KOPT-K1 (cell line): ENCODE data around the gene IFNL1.
"Not testable (repeated sequence)": the region's sequence is repeated elsewhere in the genome, so short reads cannot be mapped to it uniquely, and the experiment has no call there.

Experiments used
- H3K27ac ChIP-seq: fragments of 200-600 bp; sonication (generic); 2 replicates; pipeline ENCODE4 v1.5.1; 2016; ENCODE audit warnings: antibody characterized with exemption, mild to moderate bottlenecking, low read depth, low read length; ENCODE audit not compliant: poor library complexity, severe bottlenecking
- H3K36me3 ChIP-seq: fragments of 200-600 bp; sonication (generic); 2 replicates; pipeline ENCODE4 v1.5.1; 2017; ENCODE audit warnings: antibody characterized with exemption, mild to moderate bottlenecking, low read length, moderate library complexity; ENCODE audit not compliant: insufficient read depth
- H3K9me3 ChIP-seq: fragments of 200-600 bp; sonication (generic); 2 replicates; pipeline ENCODE4 v1.5.1; 2017; ENCODE audit warnings: antibody characterized with exemption, low read length, mild to moderate bottlenecking; ENCODE audit not compliant: insufficient read depth, poor library complexity, severe bottlenecking

Gene IFNL1

DNA sequence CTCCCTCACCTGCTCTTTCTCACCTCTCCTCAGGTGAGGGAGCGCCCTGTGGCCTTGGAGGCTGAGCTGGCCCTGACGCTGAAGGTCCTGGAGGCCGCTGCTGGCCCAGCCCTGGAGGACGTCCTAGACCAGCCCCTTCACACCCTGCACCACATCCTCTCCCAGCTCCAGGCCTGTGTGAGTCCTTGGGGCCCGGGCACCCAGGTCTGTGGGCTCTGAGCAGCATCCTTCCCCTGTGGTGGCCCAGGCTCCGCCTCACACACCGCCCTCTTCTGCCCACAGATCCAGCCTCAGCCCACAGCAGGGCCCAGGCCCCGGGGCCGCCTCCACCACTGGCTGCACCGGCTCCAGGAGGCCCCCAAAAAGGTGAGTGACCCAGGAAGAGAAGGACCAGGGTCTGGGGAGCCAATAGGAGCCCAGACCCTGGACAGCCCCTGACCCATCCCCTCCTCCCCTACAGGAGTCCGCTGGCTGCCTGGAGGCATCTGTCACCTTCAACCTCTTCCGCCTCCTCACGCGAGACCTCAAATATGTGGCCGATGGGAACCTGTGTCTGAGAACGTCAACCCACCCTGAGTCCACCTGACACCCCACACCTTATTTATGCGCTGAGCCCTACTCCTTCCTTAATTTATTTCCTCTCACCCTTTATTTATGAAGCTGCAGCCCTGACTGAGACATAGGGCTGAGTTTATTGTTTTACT, 1.9 kb downstream of the IFNL1 start:
- H3K27ac ChIP-seq: no peak overlapping the region
- no peaks in the 10 kb centered on the region for H3K36me3 ChIP-seq
- no peaks in the 10 kb centered on the region for H3K9me3 ChIP-seq

DNA sequence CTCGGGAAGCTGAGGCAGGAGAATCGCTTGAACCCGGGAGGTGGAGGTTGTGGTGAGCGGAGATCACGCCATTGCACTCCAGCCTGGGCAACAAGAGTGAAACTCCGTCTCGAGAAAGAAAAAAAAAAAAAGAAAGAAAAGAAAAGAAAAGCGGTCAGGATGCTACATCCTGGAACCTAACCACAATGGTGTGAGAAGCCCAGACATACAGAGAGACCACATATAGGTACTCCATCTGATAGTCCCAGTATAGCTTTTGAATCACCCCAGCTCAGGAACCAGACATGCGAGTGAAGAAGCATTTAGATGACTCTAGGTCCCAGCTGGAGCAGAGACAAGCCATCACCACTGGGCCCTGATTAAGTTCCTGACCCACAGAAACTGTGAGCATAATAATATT, 3.2 kb downstream of the IFNL1 start:
- H3K36me3 ChIP-seq: no peaks in the 10 kb centered on the region
- H3K9me3 ChIP-seq: no peaks in the 10 kb centered on the region
- no peak overlapping the region for H3K27ac ChIP-seq

- Histone ChIP-seq H3K27ac (no peak overlapping the region), H3K36me3 (no peaks in the 10 kb centered on the region)
These were observed 3.6 kb downstream of the IFNL1 start for GRCh38 chr19:39299832-39300231.

DNA sequence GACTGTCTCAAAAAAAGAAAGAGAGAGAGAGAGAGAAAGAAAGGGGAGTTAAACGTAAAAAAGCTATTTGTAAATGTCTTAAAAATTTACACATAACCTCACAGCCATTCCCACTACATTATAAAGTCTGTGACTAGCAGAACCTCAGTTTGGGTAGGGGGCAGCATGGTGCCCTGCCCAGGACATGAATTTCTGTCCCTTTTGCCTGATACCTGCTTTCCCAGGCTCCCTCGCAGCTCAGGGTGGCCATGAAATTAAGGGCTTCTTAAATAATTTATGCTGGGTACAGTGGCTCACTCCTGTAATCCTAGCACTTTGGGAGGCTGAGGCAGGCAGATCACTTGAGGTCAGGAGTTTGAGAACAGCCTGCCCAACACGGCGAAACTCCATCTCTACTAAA, 4.8 kb downstream of the IFNL1 start:
- Histone ChIP-seq H3K36me3 (no peaks in the 10 kb centered on the region), H3K27ac (no peak overlapping the region), H3K9me3 (no peaks in the 10 kb centered on the region)

More at GRCh38 chr19:39299832-39300231, 3.6 kb downstream of the IFNL1 start:
- no peaks in the 10 kb centered on the region for H3K9me3 ChIP-seq

DNA sequence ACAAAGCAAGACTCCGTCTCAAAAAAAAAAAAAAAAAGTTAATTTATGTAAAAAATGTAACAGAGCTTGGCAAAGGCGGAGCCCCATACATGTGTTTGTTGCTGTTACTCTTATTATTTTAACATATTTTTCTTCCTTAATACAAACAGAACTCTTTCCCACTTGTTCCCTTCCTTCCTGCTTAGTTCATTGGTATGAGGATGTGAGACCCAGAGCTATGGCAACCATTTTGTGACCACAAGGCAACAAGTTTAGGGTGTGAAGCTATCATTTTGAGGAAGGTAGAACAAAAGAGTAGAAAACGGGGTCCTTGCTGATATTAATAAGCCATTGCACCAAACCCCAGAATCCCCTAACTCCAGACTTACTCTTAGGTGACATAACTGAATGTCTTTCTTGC, 5.4 kb downstream of the IFNL1 start:
- Histone ChIP-seq H3K27ac (no peak overlapping the region), H3K36me3 (no peaks in the 10 kb centered on the region), H3K9me3 (no peaks in the 10 kb centered on the region)

GRCh38 chr19:39303373-39304184, 7.4 kb downstream of the IFNL1 start:
- H3K27ac ChIP-seq: no peak overlapping the region
- H3K9me3 ChIP-seq: no peaks in the 10 kb centered on the region
- no peaks in the 10 kb centered on the region for H3K36me3 ChIP-seq

- Histone ChIP-seq H3K36me3 (no peaks in the 10 kb centered on the region), H3K27ac (no peak overlapping the region), H3K9me3 (no peaks in the 10 kb centered on the region)
These were observed 7.9 kb downstream of the IFNL1 start for GRCh38 chr19:39304185-39304513.

- no peaks in the 10 kb centered on the region for H3K36me3 ChIP-seq
- H3K27ac ChIP-seq: no peak overlapping the region
- no peaks in the 10 kb centered on the region for H3K9me3 ChIP-seq
These were observed 8.7 kb downstream of the IFNL1 start for GRCh38 chr19:39304701-39305571.

DNA sequence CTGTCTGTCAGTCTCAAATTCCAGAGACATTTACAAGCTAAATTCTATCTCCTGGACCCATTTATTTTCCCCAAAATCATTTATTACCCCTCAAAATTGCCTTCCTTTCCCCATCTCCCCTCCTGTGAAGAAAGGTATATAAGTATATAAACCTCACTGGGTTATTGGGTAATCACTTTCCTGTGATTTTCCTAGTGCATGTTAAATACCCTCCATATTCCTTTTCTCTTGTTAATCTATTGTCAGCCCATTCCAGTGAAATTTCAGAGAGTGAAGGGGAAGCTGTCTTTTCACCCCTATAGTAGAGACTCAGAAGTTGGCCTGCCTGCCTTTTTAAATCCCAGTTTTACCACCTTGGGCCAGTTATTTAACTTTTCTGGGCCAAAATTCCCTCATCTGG, 9.9 kb downstream of the IFNL1 start:
- no peaks in the 10 kb centered on the region for H3K36me3 ChIP-seq
- H3K27ac ChIP-seq: no peak overlapping the region

DNA sequence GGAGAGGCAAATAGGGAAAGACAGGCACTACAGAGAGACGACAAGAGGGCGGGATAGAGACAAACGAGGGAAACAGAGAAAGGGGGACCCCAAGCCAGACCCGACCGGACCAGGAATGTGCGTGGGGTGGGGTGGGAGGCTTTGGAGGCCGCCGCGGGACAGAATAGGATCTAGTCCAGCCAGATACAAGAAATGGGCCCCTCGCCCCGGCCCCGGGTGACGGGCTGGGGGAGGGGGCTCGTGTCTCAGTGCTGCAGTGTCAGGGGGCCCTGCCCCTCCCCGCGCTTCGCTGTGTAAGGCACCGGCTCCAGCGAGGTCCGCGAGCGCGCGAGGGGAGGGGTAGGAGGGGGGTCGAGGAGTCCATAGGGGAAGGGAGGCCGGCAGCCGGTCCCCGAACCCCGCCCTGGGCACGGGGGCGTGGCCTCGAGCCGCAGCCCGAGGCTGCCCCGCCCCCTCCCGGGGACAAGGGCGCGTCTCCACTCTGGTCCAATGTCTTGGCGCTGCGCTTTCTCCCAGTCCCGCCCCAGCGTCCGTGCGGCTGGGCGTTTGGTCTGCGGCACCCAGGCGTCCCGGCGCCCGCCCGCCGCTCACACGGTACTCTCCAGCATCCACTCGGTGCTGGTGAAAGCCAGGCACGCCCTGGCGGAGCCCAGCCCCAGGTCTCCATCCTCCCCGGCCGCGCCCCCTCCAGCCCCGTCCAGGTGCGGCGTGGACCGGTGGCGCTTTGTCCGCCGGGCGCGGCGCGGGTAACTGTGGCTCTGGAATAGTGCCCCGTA, 11.0 kb downstream of the IFNL1 start:
- H3K36me3 ChIP-seq: no peaks in the 10 kb centered on the region
- no peaks in the 10 kb centered on the region for H3K9me3 ChIP-seq
- H3K27ac ChIP-seq: no peak overlapping the region

More for the DNA sequence above, 9.9 kb downstream of the IFNL1 start:
- H3K9me3 ChIP-seq: no peaks in the 10 kb centered on the region

DNA sequence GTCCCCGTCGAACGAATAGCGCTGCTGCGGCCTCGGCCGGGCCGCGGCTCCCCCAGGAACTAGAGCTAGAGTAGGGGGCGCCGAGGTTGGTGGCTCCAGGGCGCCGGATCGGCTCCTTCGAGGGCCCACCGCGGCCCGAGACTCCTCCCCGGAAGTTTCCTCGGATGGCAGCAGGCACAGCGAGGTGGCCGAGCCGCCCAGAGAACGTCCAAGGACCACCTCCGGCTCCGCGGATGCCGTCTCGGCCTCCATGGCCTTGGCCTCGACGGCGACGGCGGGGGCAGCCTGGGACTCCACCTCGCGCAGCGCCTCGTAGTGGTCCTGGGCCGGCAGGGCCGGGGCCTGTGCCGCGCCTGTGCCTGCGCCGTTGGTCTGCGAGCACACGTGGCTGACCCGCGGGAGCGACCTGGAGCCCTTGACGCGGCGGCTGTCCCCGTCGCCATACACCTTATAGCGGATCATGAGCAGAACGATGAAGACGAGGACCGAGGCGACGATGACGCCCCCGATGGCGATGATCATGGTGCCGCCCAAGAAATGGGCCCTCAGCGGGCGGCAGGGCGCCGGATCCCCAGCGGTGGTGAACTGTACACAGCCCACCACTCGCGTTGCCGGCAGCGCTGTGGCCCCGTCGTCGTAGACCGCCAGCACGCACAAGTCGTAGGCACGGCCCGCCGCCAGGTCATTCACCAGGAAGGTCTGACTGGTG, 11.8 kb downstream of the IFNL1 start:
- H3K9me3 ChIP-seq: no peaks in the 10 kb centered on the region
- no peaks in the 10 kb centered on the region for H3K36me3 ChIP-seq
- no peak overlapping the region for H3K27ac ChIP-seq

GRCh38 chr19:39308531-39309304, 12.5 kb downstream of the IFNL1 start:
- H3K27ac ChIP-seq: no peak overlapping the region
- no peaks in the 10 kb centered on the region for H3K9me3 ChIP-seq
- no peaks in the 10 kb centered on the region for H3K36me3 ChIP-seq

DNA sequence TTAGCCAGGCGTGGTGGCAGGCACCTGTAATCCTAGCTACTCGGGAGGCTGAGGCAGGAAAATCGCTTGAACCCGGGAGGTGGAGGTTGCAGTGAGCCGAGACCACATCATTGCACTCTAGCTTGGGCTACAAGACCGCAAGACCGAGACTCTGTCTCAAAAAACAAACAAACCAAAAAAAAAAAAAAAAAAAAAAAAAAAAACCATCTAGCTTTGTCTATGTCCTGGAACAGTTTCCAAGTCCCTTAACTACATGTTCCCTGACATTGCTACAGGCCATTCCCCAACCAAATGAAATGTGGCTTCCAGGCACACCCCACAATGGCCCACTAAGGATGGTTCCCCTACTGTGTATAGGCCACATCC, 13.1 kb downstream of the IFNL1 start:
- not testable (repeated sequence) for H3K36me3 ChIP-seq, H3K9me3 ChIP-seq, H3K27ac ChIP-seq
